HT1080 (cell line): ENCODE results near the gene DNAH17. TPM values are rescaled to one million over a fixed set of nuclear protein-coding genes. Genes with fewer than 3 reads are reported as not detected.
"Not testable (repeated sequence)": the region's sequence is repeated elsewhere in the genome, so short reads cannot be mapped to it uniquely, and the experiment has no call there.

ENCODE experiments used
- DNase-seq: peaks from one replicate; pipeline ENCODE4 v3.0.0-alpha.2; 2015; ENCODE audit warnings: low read depth
- total RNA-seq: library from RNA; depleted of rRNA; stranded (reverse); fragments of >200 nt; shearing (Covaris generic); gene quantifications from 2 replicates; pipeline ENCODE4 v1.2.3, GENCODE V29; 2014

The DNAH17 gene
- total RNA-seq, 1 experiment from 2014 or later, result not detected

DNA sequence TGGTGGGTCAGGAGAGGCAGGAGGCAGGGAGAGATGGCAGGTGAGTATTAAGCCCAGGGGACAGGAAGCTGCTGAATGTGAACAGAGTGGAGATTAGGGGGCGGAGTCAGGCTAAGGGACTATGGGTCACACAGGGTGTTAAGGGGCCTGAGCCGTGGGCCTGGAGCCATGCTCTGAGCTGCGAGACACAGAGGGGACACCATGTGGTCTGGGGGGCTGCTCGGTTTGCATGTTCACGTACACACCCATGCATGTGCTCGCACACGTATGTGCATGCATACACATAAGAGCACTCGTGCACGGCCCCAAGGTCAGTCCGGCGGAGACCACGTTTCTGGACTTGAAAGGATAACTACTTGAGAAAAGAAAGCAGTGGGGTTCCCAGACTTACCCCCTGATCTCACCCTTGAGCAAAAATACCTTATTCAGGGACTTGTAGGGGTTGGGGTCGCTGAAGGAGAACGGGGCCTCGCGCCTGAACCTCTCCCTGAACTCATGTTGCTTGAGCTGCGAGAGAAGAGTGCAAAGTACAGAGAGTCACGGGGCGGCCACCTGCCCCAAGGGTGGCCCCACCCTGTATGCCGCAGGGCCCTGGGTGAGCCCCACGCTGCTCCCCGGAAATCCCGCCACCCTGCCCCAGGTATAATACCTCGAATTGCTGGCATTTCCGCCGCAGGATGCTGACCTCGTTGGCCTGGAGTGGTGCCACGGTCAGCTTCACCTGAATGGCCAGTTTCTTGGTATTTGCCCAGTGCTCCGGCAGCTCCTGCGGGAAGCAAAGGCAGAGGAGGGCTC, 50.8 kb downstream of the DNAH17 start:
- DNase-seq, result no peak

DNA sequence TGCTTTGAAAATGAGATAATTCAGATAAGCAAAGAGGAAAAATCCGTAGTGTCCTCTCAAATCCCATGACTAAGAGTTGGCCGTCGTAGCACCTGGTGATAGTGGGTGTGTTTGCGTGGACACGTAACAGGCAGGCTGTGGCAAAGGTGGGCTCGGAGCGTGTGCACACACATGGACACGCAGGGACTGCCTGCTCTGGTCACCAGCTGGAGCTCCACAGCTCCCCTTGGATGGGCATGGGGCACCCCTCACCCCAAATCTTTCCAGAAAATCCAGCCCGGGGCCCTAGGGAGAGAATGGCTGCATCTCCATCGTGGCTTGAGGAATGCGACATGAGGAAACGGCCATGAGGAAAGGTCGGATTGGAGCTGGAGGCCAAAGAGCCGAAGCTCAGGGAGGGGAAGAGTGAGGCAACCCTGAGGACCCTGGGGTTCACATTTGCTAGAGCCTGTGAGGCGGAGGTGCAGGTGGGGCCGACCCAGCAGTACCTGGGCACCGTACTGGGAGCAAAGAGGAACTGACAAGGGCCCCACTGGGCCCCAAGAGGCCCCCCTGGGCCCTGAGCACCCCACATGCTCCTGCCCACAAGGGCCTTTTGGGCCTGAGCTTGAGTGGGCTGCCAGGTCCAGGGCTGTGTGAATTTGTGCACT, 51.6 kb downstream of the DNAH17 start:
- no peak for DNase-seq

DNA sequence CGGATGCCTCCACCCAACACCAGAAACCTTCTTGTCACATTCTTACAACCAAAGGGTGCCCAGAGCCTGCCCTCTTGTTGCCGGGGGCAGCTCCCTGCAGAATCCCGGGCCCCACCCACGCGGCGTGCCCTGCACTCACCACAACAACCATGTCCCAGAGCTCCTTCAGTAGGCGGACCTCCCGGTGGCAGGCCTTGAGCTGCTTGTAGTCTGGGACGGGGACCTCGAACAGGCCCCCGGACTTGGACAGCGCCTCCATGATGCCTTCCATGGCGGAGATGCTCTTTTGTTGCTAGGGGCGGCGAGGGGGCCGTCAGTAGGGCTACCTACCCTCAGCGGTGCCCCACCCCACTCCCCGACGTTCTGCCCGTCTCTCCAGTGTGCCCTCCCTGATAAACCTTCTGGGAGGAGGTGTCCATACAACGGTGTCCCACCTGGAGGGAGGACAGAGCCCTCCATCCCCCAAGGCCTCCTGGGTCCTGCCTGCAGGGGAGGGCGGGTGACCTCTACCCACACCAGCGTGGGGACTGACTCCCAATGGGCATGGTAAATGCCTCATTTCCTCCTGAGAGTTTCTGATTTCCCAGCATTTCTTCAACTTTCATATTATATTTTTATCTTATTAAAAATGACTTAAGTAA, 52.2 kb downstream of the DNAH17 start:
- DNase-seq, result no peak

DNA sequence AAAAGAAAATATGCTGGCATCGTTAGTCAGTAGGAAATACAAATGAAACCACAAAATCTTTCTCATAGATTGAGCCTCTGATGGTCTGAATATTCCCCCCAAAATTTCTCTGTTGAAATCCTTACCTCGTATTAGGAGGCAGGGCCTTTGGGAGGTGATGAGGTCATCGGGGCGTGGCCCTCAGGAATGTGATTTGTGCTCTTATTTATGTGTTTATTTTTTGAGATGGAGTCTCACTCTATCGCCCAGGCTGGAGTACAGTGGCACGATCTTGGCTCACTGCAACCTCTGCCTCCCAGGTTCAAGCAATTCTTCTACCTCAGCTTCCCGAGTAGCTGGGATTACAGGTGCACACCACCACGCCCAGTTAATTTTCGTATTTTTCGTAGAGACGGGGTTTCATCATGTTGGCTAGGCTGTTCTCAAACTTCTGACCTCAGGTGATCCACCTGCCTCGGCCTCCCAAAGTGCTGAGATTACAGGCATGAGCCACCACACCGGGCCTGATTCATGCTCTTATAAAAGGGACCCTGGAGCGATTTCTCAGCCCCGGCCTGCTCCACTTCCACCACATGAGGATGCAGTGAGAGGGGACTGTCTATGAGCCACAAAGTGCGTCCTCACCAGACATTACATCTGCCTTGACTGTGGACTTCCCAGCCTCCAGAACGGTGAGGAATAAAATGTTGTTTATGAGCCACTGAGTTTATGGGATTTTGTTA, 53.1 kb downstream of the DNAH17 start:
- DNase-seq, result no peak

DNA sequence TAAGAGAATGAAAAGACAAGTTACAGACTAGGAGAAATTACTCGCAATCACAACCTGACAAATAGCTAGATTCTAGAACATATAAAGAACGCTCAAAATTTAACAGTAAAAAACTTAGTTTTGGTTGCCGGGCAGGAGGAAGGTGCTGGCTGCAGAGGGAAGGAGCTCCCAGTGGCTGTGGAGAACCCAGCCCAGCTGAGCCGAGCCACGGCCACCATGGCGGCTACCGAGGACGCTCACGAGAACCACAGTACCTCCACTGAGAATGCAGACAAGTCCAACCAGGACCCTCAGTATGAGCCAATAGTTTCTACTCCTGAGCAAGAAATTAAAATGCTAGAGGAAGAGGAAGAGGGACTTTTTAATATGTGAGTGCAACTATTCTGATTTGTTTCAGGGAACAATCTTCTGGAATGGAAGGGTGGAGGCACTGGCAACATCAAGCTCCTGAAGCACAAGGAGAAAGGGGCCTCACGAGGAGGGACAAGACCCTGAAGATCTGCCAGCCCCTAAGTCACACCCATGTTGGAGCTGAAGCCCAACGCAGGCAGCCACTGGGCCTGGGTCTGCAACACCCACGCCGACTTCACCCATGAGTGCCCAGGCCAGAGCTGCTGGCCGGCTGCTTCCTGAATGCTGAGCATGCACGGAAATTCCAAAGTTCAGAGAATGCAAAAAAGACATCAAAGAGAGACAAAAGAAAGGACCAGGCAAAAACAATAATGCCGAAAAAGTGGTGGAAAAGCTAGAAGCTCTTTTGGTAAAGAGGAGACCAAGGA, 55.0 kb downstream of the DNAH17 start:
- DNase-seq, result no peak

DNA sequence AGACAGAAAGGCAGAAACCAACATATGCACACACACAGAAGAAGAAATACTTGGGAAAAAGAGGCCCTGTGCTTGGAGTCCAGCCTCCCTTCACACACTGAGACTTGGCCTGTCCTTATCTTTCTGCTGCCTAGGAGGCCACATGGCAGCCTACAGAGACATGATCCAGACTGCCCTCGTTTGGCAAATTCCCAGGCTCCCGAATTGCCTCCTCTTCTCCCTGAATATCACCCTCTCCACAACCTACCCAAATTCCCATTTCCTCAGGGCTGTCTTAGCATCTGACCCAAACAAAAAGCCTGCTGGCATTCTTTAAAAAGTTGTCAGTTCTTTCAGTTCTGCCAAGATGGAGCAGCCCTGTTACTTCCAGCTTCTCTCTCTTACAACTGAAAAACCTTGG, 59.8 kb downstream of the DNAH17 start:
- no peak for DNase-seq

DNA sequence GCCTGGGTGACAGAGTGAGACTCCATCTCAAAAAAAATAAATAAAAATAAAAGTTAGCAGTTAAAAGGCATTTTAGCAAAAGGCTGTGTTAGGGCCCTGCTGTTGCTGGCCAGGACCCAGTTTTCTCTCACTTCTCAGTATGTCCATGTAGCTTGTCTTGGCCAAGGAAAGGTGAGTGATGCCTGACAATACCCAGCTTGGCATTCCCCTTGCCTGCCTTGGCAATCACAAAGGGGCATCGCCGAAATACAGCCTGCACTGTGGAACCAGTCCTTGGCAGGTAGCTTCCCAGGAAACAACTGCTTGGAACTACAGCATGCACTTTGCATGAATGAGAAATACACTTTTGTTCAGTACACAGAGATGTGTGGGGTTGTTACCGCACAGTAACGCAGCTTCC, 61.7 kb downstream of the DNAH17 start:
- no peak for DNase-seq

DNA sequence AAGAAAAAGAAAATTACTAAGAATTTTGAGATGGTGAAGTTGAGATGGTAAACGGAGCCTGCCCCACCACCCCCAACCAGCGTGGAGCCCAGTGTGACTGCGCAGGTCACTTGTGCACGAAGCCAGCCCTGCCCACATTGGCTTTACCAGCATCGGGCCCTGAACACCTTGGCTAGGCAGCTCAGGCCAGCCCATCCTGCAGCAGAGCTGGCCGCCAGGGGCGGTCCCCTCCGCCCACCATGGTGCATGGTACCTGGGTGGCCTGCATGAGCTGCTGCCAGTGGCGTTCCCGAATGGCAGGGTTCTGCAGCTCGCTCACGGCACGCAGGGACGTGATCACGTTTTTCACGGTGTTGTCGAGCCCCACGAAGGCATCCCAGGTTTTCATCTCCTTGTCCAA, 62.7 kb downstream of the DNAH17 start:
- no peak for DNase-seq

DNA sequence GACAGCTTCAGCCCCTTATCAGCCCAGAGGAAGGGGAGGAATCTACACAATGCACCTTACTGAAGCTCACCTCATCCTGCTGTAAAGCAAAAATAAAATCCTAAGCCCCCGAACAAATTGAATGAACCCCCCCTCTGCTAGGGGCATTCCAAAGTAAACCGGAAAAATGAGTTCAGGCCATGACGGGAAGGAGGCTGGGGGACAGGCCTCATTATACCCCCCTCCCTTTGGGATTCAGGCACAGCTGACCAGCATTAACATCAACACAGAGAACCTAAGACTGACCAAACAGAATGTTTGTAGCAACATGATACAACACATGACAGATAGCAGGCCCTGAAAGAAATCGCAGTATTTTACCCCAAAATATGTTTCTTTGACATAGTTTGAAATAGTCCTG, 64.2 kb downstream of the DNAH17 start:
- DNase-seq, result no peak

DNA sequence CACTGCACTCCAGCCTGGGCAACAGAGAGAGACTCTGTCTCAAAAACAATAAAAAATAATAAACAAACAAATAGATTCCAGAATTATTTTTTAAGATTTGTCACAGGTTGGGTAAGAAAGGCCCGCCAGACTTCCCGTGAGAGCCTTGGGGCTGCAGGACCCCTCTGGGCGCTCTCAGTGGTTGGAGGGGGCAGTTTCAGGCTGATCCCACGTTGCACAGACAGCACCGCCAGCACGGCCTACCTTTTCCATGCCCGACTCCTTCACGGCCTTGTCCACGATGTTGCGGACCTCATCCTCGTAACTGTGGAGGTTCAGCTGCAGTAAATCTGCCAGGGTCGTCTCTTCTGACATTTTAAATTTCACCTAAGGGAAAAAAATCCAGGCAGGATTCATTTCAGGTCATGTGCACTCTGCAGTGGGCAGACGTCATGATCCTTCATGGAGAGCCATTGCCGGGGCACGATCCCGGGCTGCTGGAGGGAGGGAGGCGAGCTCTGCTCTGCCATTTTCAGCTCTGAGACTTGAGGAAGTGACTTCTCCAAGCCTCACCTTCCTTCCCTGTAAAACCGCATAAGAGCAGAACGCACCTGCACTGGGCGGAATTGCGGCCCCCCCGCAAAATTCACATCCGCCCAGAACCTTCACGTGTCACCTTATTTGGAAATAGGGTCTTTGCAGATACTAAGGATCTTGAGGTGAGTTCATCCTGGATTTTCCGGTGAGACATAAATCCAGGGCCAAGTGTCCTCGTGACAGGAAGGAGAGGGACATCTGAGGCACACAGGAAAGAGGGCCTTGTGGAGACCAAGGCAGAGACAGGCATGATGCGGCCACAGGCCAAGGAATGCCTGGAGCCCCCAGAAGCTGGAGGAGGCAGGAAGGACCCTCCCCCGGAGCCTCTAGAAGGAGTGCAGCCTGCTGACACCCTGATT, 66.8 kb downstream of the DNAH17 start:
- DNase-seq, result no peak

DNA sequence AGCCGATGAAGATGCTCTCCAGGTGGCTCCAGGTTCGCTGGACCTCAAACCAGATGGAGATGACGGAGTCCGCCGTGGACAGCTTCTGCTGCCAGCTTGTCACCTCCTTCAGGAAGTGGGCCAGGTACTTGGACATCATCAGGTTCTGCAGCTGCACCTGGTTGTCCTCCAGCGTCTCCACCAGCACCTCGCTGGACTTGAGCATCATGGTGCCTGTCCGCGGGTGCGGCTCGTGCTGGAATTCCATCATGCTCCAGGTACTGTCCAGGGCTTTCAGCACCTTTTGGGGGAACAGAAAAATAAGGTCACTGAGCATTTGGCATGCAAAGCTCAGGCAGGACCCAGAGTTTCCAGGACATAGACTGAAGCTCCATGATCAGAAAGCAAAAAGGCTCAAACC, 69.7 kb downstream of the DNAH17 start:
- no peak for DNase-seq

DNA sequence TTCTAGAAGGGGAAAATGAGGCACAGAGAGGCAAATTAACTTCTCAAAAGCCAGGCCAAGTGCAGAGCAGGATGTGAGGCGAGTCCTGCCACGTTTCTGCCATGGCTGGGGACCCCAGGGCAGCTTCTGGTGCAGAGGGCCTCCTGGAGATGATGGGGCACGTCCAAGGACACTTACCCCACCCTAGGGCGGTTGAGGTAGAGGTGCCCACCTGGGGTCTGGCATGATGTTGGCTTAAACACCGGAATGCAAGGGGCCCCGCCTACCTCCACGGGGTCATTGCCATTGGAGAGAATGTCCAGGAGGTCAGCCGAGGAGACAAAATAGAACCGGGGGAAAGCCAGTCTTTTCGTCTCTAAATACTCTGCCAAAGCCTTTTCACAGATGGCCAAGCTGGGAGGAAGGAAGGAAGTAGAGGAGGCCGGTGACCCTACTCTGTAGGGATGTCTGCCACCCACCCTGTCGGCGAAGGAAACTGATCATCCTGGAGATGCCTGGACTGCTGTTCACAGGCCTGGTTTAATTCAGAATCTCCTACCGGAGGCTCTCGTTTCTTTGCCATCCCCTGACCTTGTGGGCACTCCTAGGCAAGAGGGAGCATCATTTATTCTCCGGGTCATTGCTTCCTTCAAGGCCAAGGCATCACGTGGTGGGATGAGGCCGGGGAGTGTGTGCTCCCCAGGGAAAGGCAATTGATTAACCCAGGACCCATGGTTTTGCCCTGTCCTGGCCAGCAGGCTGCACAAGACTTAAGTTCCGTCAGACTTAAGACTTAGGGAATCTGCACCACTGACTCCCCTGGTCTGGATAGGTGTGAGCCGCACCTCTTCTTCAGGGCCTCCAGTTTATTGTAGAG, 70.5 kb downstream of the DNAH17 start:
- no peak for DNase-seq

DNA sequence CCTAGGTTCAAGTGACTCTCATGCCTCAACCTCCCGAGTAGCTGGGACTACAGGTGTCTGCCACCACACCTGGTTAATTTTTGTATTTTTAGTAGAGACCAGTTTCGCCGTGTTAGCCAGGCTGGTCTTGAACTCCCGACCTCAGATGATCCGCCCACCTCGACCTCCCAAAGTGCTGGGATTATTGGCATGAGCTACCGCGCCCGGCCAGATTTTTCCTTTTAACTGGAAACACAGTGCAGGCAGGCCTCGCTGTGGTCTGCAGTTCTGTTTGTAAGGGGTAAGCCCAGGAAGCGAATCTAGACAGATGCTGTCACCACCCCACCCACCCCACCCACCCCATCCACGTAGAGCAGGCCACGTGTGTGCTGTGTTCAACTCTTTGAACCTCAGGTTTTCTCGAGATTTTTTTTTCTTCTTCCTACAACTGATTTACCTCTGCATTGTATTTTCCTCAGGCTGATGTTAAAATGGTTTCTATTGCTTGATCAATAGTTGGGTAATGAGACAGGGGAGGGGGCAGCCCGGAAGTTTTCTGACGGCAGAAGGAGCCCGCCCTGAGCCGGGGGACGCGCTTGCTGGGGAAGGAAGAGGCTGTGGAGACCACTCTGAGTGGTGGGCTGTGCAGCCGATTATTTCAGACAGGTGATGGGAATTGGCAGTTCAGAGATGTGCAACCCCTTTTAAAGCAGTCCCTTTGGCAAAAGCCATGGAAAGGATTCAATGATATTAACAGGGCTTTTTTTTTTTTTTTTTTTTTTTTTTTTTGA, 72.9 kb downstream of the DNAH17 start:
- no peak for DNase-seq

DNA sequence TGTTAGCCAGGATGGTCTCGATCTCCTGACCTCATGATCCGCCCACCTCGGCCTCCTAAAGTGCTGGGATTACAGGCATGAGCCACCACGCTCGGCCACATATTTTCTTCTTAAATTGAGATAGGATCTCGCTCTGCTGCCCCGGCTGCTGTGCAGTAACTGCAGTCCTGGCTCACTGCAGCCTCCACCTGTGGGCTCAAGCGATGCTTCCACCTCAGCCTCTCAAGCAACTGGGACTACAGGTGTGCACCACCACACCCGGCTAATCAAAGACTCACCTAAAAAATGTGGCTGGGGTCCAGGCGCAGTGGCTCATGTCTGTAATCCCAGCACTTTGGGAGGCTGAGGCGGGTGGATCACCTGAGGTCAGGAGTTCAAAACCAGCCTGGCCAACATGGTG, 73.8 kb downstream of the DNAH17 start:
- DNase-seq, result not testable (repeated sequence)

DNA sequence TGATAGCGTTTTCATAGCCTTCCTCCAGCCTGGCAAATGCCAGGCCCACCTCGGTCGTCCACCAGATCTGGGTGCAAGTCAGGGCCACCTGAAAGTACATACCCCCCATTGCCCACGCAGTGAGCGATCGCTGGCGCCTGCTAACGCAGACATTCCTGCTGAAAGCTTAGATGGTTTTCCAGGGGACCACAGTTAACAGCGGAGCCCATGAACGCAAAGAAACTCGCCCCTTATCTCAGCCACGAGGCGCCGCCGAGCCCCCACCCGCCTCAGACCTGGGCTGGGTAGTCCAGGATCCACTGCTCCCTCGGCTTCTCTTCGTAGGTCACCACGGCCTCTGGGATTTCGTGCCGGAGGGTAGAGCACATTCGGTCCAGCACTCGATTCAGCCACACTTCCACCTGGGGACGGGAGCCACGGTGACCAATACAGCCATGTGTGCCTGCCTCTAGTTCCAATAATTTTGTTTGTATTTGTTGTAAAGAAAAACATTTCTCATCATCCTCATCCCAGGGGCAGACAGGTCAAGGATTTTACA, 74.5 kb downstream of the DNAH17 start:
- no peak for DNase-seq

DNA sequence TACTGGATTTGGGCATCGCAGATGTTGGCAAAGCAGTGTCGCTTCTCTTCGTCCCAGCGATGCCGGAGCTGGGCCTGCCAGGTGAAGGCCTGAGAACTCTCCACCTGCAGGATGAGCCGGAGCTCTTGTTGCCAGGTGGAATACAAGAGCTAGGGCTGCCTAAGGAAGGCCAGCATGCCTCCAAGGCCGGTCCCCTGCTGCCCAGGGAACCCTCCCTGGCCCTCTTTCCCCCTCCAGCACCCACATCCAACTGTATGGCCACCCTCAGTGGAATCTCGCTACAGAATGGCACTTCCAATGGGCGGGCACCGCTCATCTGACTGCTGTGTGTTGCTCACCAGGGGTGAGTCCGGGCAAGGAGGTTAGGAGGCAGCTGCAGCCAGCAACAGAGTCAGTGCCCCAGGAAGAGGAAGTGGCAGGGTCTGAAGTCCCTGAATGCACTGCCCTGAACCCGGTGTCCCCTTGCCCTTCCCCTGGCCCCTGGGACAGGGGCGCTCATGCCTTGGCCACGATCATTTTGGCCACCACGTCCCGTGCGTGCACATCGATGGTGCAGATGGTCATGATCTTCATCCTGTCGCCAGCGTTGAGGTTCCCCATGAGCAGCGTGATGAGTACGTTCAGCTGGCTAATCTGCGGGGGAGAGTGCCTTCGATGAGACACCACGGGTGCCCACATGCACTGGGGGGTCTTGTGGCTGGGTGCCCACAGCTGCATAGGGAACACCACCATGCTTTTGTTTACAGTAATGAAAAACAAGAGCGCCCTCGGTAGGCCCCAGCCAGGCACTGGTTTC, 75.8 kb downstream of the DNAH17 start:
- no peak for DNase-seq

DNA sequence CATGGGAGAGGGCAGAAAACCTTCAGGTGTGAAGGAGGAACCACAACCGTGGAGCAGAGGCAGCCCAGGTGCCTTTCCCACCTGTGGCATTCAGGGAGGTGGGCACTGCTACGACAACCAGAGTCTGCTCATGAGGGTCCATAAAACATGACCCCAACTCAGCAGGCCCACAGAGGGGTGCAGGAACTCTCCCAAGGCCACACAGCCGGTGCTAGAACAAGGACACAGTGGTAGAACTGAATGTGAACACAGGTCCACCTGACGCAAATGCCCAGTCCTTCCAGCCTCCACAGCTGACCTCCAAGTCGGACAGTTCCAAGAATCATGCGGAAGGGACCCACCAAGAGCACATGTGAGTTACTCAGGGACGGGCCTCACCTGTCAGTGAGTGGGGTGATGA, 76.4 kb downstream of the DNAH17 start:
- DNase-seq, result no peak
